AG04449 (cell line): ENCODE results near the gene KLRF2.

ENCODE experiments used
- CTCF ChIA-PET: fragments of 350-600 bp; formaldehyde crosslinking; extraction: SDS; loops from one replicate; lab custom pipeline; 2021; ENCODE audit warnings: antibody characterized with exemption; lab: Yijun Ruan, JAX
- POLR2A ChIA-PET: fragments of 400-600, 350-600 bp; formaldehyde crosslinking; extraction: SDS; loops from one replicate; lab custom pipeline; 2020; ENCODE audit warnings: antibody characterized with exemption, inconsistent platforms; lab: Yijun Ruan, JAX
- DNase-seq: peaks from one replicate; pipeline ENCODE4 v3.0.0-alpha.2; 2010; ENCODE audit warnings: low read depth, low spot score
- H3K4me3 ChIP-seq: 2 replicates; pipeline ENCODE4 v1.5.1; 2011; ENCODE audit warnings: low read depth, mild to moderate bottlenecking, control low read depth, low read length
- TF ChIP-seq, protein P1 (sequence below): IDR thresholded peaks from one replicate; pipeline ENCODE4 v1.5.1; 2011; ENCODE audit warnings: mild to moderate bottlenecking, moderate library complexity, low read length, control low read depth, inconsistent platforms; ENCODE audit not compliant: insufficient read depth; ENCODE audit errors: missing control alignments

Gene KLRF2, protein sequence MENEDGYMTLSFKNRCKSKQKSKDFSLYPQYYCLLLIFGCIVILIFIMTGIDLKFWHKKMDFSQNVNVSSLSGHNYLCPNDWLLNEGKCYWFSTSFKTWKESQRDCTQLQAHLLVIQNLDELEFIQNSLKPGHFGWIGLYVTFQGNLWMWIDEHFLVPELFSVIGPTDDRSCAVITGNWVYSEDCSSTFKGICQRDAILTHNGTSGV

DNA sequence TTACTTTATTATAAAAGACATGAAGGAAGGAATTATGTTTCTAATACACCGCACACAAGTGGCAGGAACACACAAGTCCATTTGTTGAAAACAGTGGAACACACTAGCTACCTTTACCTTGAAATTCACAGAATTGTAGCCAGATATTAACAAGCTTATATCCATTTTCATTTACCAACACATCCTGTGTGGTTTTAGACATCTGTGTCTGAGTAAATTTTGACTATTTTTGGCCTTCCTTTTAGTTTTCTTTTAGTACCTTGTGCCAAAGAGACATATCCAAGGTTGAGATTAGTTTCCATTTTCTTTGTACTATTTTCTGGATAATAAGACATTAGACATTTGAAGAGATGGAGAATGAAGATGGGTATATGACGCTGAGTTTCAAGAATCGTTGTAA is at the start of gene KLRF2:
Gene KLRF2, plus strand, starts transcription at position 244 of the 400 bp plus-strand sequence. Its CDS starts 107 bp downstream, at position 351.
- DNase-seq = no peak
- TF ChIP-seq, protein P1, sequence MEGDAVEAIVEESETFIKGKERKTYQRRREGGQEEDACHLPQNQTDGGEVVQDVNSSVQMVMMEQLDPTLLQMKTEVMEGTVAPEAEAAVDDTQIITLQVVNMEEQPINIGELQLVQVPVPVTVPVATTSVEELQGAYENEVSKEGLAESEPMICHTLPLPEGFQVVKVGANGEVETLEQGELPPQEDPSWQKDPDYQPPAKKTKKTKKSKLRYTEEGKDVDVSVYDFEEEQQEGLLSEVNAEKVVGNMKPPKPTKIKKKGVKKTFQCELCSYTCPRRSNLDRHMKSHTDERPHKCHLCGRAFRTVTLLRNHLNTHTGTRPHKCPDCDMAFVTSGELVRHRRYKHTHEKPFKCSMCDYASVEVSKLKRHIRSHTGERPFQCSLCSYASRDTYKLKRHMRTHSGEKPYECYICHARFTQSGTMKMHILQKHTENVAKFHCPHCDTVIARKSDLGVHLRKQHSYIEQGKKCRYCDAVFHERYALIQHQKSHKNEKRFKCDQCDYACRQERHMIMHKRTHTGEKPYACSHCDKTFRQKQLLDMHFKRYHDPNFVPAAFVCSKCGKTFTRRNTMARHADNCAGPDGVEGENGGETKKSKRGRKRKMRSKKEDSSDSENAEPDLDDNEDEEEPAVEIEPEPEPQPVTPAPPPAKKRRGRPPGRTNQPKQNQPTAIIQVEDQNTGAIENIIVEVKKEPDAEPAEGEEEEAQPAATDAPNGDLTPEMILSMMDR = no peak
- no peak within 1 kb of the TSS for H3K4me3 ChIP-seq
- CTCF ChIA-PET = no interaction called here
- POLR2A ChIA-PET = no interaction called here

DNA sequence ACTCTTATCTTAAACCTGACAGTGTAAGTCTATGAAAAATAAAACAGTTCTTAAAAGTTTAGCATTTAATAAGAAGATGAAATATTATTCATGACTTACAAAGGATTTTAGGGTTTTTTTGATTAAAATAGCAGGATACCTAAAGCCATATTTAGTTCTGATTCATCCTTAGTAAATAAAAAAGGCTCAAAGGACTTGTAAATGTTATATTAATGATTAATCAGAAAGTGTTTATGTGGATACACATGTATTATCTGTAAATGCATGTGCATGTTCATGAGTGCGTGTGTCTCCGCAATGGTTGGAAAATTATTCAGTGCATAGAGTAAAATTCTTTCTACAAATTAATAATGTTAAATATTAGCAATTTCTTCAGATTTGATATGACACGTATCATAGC is 49.6 kb upstream of the KLRF2 start:
- POLR2A ChIA-PET = no interaction called here
- TF ChIP-seq, protein P1 = no peak
- CTCF ChIA-PET = no interaction called here
- H3K4me3 ChIP-seq = no peak overlapping the region
- DNase-seq = no peak

DNA sequence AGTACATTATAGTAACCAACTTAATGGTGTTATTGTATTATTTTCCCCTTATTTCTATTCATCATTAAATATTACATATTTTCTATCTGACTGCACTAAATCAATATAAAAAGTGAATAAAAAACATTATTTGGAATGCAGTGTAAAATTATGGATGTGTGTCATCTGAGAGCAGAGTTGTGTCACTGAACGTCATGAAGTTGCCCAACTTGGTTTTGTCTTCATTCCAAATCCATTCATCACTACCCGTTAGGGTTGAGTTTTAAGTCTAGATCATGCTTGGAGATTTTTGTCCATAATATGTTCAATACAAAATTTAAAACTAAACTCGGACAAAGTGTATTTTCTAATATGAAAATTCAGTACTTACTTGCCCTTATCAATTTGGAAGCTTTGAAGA is 37.9 kb upstream of the KLRF2 start:
- ChIA-PET CTCF (no interaction called here), POLR2A (no interaction called here)
- TF ChIP-seq, protein P1 = no peak
- DNase-seq = no peak
- H3K4me3 ChIP-seq = no peak overlapping the region

DNA sequence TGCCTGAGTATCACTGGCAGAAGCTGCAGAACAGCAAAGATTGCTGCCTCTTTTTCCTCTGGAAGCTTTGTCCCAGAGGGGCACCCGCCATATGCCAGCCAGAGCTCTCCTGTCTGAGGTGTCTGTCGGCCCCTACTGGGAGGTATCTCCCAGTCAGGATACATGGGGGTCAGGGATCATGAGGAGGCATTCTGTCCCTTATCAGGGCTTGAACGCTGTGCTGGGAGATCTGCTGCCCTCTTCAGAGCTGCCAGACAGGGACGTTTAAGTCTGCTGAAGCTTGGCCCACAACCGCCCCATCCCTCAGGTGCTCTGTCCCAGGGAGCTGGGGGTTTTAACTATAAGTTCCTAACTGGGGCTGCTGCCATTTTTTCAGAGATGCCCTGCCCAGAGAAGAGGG is 32.4 kb upstream of the KLRF2 start:
- no peak for DNase-seq
- ChIA-PET POLR2A (no interaction called here), CTCF (no interaction called here)
- TF ChIP-seq, protein P1 = no peak
- no peak overlapping the region for H3K4me3 ChIP-seq

DNA sequence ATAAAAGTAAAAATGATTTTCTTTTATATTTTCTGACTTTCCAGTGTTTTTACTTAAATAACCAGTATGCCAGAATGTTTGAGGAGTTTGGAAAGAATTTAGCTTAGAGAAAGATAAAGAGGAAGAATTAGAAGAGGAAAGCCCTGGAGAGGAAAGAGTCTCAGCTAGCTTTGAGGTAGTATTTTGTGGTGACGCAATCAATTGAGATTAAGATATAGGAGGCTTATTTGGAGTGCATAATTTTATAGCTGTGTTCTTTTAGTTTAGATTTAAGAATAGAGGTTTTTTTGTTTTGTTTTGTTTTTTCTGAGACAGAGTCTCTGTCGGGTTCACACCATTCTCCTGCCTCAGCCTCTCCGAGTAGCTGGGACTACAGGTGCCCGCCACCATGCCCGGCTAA is 30.2 kb upstream of the KLRF2 start:
- CTCF ChIA-PET = no interaction called here
- no peak overlapping the region for H3K4me3 ChIP-seq
- DNase-seq = no peak
- TF ChIP-seq, protein P1 = no peak
- POLR2A ChIA-PET = no interaction called here

DNA sequence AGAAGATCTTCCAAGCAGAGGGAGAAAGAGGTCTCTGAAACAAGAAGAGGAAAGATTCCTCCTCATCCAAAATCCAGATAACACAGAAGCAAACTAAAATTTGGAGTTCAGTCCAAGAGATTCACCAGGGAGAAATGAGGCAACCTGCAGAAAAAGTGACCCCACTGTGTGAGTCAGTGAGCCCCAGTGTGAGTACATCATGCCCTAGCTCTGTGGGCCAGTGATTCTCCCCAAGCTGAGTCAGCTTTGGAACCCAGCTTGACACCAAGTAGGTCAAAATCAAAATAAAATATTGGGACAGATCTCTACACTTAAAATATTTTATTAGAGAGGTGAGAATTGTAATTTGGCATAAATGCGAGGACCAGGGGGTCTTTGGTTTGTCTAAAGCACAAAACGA is 29.4 kb upstream of the KLRF2 start:
- DNase-seq = no peak
- ChIA-PET POLR2A (no interaction called here), CTCF (no interaction called here)
- TF ChIP-seq, protein P1 = no peak
- H3K4me3 ChIP-seq = no peak overlapping the region
